Stimulated activated CD4-positive, alpha-beta T cell treated with anti-CD3 and anti-CD28 coated beads, Interleukin-2, amount 100 ng/mL, for 48 hours (primary cell): ENCODE results near the gene TCF4.

Source experiments
- DNase-seq, 2 donors: peaks; one replicate each; pipeline ENCODE4 v3.0.0-alpha.2; 2020

Gene TCF4

DNA sequence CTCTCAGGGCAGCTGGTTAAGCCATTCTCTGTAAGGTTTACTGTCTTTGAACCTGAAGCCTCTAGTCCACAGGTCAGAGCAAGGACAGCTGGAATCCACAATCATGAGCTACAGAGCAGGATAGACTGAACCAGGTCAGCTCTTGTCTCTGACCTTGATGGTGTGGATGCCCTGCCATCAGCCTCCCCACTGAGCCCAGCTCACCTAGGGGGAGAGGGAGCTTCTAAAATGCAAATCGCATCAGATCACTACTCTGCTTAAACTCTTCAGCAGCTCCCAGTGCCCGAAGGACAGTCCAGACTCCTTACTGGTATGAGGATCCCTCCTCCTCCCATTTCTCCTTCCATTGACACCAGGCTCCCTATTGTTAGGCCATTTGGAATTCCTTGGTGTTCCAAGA lies 373.5 kb downstream of the TCF4 start:
- DNase-seq: no peak

DNA sequence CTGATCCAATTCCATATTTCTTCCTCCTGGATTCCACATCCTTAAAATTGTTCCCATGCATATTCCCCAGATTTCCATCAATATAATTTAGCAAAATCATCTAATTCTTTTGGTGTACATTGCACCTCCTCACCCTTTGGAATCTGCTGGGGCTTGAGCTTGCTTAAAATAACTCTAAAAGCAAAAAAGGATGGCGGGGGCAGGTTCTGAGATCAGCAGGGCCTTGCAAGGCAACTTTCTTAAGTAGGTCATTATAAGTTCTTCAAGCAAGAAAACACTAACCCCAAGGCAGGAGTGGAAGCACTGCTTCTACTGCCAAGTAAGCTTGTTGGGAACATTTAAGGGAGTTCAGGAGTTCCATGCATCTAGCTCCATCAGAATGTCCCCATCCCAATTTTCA lies 374.4 kb downstream of the TCF4 start:
- no peak for DNase-seq

DNA sequence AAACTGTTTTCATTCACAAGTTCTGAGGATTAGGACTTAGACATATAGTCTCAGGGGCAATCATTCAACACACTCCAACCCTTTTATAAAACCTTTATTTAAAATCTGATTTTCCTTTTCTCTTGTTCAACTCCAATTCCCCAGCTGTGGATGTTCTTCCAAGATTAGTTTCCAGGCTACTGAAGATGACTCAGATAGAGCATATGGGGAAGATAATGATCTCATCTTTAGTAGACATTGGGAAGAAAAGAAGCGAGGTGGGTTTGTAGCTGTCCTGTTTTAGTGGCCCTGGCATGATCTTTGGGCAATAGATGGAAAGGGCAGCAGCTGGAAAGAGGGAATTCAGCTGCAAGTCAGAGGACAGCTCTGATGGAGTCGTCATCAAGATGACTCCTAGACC lies 381.1 kb downstream of the TCF4 start:
- no peak for DNase-seq

GRCh38 chr18:55202232-55202917 lies 385.6 kb downstream of the TCF4 start:
- DNase-seq: no peak

GRCh38 chr18:55199291-55199963 lies 388.6 kb downstream of the TCF4 start:
- no peak for DNase-seq

GRCh38 chr18:55195863-55196262 lies 392.1 kb downstream of the TCF4 start:
- DNase-seq: no peak

GRCh38 chr18:55189972-55190371 lies 398.0 kb downstream of the TCF4 start:
- no peak for DNase-seq

DNA sequence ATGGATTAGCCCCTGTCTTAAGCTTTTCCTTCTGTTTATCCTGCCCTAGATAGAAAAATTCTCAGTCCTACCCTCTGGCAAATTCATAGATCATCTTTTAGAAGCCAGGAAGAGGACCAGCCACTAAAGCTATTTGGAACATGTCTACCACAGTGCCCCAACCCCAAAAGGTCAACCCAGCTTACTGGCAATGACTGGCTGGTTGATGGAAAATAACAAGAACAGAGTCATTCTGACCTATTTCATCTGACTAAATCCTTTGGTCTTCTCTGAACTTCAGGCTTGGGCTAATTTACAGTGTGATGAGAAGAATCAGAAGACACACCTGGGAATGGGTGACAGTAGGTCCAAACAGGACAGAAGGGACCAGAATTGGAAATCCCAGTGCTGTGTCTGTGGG lies 401.4 kb downstream of the TCF4 start:
- no peak for DNase-seq

GRCh38 chr18:55185391-55185790 lies 402.6 kb downstream of the TCF4 start:
- DNase-seq: no peak

- DNase-seq: no peak
Observed at GRCh38 chr18:55179835-55180234, 408.2 kb downstream of the TCF4 start.

- no peak for DNase-seq
Observed at GRCh38 chr18:55179425-55179824, 408.6 kb downstream of the TCF4 start.

DNA sequence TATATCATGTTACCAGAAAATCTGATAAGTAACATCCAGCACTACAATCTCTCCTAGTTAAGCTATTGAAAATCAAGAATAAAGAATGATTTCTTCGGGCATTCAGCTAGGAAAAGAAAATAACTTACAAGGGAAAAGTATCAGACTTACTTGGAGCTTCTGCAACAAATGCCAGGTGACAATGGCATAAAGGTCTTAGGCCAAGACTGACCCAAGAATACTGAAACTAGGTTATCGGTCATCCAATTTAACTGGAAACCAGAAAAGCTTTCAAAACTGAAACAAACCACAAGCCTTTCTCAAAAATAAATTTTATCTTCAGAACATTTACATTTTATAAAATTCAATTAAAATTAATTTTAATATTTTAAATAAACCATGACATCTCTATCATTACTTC lies 414.7 kb downstream of the TCF4 start:
- no peak for DNase-seq
